Measurements from ENCODE around the gene NT5C2. TPM values are rescaled to one million over a fixed set of nuclear protein-coding genes. Genes with fewer than 3 reads are reported as not detected.
"Not testable (repeated sequence)": the region's sequence is repeated elsewhere in the genome, so short reads cannot be mapped to it uniquely, and the experiment has no call there.

NT5C2 gene
- total RNA-seq, 1 donor from 2014 or later: 86.4 TPM

DNA sequence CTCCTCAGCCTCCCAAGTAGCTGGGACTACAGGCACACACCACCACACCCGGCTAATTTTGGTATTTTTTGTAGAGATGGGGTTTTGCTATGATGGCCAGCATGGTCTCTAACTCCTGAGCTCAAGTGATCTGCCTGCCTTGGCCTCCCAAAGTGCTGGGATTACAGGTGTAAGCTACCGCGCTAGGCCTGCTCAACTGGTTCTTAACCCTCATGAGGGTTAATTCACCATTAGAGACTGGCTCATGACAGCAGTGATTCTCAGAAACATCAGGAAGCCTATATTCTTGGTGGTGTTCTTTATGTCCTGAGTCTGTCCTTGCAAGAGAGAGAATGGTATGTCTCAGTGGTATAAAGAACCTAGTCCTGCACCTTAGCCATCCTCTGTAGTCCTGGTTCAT lies 10.4 kb upstream of the NT5C2 start:
- FAIRE-seq: no peak
- DNase-seq (ENCODE audit: low spot score in 2 of 2): no peak

DNA sequence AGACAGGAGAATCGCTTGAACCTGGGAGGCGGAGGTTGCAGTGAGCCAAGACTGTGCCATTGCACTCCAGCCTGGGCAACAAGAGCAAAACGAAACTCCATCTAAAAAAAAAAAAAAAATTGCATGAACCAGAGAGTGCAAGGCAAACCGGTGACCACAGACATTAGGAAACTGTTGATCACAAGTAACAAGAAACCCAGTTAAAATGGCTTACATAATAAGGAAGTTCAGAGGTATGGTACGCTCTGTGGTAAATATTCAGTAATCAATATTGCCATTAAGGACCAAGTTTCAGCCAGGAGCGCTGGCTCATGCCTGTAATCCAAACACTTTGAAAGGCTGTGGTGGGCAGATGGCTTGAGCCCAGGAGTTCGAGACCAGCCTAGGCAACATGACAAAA lies 9.2 kb upstream of the NT5C2 start:
- DNase-seq (ENCODE audit: low spot score in 2 of 2): no peak
- no peak for FAIRE-seq

DNA sequence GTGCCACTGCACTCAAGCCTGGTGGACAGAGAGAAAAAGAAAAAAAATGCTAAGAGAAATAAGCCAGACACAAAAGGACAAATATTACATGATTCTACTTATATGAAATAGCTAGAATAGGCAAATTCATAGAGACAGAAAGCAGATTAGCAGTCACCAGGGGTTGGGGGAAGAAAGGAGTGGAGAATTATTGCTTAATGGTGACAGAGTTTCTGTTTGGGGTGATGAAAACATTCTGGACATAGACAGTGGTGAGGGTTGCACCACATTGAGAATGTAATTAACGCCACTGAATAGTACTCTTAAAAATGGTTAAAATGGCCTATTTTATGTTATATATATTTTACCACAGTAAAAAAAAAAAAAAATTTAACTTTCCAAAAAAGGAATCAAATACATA lies 6.4 kb upstream of the NT5C2 start:
- DNase-seq (ENCODE audit: low spot score in 2 of 2): no peak

DNA sequence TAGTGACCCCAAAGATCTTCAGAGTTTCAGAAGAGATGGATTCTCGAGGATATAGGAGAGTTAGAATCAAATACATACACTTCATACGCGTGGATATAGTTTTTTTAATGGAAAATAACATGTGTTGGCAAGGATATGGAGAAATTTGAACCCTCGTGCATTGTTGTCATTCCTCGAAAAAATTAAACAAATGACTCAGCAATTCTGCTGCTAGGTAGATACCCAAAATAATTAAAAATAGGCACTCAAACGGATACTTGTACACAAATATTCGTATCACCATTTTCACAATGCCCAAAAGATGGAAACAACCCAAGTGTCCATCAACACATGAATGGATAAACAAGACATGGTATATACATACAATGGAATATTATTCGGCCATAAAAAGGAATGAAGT lies 5.6 kb upstream of the NT5C2 start:
- no peak for DNase-seq (ENCODE audit: low spot score in 2 of 2)
- FAIRE-seq: no peak

More for the DNA sequence above, 6.4 kb upstream of the NT5C2 start:
- FAIRE-seq: no peak

DNA sequence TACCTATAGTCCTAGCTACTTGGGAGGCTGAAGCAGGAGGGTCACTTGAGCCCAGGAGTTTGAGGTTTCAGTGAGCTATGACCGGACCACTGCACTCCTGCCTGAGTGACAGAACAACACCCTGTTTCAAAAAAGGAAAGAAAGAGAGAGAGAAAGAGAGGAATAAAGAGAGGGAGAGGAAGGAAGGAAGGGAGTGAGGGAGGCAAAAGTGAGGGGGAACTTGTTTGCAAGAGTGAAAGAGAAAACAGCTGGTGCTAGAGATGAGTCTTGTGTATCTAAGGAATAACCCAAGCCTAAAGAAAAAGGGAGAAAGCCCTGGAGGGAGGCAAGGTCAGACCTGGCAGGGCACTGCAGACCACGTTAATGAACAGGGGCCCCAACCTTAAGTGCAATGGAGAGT lies 4.8 kb upstream of the NT5C2 start:
- DNase-seq (ENCODE audit: low spot score in 2 of 2): no peak

DNA sequence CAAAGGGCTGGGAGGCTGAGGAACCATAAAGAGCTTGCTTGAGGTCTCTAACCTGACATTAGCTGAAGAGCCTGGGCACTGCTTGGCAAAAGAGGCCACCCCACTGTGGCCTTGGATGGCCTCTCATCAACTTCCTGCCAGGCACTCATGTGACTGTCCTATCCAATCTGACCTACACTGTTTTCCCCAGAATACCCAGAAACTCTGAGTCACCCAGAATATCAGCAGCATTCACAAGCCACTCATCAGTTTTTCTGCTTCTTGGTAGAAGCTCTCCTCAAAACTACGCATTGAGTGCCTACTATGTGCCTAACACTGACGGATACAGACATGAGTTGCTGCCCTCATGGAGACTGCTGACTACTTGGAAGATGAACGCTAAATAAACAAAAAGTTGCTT lies 4.1 kb upstream of the NT5C2 start:
- FAIRE-seq (no peak), DNase-seq (ENCODE audit: low spot score in 2 of 2) (peak in 1 of 2 donors; percentile 44)

More for the DNA sequence above, 4.8 kb upstream of the NT5C2 start:
- FAIRE-seq: no peak

DNA sequence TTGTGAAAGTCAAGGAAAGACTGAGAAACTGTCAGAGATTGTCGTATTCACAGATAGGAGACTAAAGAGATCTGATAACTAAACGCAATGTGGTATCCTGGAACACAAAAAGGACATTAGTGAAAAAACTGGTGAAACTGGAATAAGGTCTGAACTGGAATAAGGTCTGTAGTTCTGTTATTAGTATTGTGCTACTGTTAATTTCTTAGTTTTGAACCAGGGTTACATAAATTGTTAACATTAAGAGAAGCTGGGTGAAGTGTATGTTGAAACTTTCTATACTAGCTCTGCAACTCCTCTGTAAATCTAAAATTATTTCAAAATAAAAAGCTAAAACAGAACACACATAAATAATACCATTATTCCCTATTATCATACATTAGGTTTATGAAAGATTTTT lies 3.4 kb upstream of the NT5C2 start:
- FAIRE-seq: no peak
- DNase-seq (ENCODE audit: low spot score in 2 of 2): no peak

DNA sequence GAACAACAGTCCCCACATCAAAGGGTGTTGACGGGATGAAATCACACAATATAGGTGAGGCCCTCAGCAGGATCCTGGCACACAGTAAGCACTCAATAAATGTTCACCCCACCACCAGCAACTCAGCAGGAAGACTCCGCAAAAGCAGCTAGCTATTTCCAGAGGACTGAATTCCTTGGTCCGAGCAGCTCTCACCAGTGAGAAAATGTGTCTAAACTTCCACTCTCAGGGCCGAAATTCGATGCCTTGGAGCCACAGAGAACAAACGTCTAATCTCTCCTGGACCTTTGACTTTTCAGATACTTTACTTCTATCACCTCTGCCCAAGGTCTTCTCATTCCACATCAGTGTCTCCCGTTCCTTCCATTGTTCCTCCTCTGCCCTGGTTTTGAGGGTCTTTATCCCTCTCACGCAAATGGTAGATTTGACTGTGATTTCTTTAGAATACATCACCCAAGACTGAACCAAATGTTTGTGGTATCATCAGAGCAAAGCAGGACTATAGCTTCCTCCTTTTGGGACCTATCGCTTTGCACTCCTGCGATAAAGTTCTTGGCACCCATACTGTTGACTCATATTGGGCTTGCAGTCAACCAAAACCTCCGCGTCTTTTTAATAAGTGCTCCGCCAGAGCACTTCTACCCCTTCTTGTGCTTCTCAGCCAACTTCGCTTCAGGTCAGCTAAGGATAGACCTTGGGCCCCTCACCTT lies 903 bp upstream of the NT5C2 start:
- no peak for DNase-seq (ENCODE audit: low spot score in 2 of 2)
- FAIRE-seq: no peak

DNA sequence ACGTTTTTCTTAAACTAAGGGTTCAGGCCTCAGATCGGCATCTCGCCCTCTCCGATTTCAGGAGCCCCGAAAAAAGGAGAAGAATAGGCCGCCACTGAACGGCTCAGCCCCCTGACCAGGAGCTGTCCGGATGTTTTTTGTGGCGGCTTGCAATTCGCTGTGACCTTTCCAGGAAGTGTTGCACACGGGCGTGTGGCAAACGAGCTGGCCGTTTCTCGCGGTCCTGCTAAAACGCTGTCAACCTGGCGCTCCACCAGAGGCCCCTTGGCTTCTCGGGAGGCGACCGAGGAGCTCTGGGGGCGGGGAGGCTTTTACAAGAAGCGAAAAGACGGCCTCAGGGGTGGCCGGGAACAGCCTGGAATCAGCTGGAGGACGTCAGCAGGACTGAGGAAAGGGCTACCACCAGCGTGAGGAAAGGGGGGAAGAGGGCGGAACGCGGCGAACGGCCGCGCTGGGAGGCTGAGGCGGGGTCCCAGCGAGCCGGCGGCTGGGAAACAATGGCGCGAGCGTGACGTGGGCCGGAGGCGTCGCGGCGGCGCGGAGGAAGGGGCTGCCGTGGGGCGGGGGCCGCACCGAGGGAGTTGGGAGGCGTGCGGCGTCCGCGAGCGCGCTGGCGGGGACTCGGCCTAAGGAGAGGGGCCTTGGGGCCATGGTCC lies 493 bp downstream of the NT5C2 start:
- peak; percentile 46 to 47 for DNase-seq (ENCODE audit: low spot score in 2 of 2)
- no peak for FAIRE-seq

DNA sequence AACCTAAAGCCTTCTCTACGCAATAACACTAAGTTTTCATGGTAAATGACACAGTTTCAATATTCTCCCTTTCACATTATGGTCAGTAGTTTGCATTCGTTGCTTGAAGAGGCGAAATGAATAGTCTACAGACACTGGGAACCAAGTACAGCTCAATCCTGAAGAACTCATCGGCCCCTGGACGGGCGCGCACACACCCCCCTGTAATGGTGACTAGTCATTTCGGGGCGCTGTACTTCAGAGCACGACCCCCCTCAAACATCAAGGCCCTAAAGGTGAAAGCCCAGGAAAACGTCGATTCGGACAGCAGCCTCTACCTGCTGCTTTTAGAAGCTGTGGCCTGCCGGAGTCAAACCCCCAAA lies 1.0 kb downstream of the NT5C2 start:
- FAIRE-seq: no peak
- DNase-seq (ENCODE audit: low spot score in 2 of 2): no peak

DNA sequence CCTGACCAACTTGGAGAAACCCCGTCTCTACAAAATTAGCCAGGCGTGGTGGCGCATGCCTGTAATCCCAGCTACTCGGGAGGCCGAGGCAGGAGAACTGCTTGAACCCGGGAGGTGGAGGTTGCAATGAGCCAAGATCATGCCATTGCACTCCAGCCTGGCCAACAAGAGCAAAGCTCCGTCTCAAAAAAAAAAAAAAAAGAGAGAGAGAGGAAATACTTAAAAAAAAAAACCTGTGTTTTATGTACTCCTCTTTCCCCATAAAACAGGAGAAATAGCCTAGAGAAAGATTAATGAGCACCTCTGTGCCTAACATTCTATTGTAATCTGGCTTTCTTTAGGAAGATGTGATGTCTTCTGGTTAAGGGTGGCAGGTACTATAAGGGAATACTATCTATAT lies 1.9 kb downstream of the NT5C2 start:
- DNase-seq (ENCODE audit: low spot score in 2 of 2); FAIRE-seq: not testable (repeated sequence)

DNA sequence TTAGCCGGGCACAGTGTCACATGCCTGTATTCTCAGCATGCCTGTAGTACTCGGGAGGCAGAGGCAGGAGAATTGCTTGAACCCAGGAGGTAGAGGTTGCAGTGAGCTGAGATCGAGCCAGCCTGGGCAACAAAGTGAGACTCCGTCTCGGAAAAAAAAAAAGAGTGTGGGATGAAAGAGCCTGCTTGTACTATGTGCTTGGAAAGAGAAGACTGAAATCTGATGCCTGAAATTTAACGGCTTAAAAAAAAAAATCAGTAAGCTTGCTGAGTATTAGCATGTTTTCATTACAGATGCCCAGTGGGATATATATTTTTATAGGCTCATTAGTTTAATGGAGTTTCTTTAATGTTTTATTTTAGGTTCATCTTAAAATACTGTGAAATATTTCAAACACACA lies 4.2 kb downstream of the NT5C2 start:
- FAIRE-seq: no peak

DNA sequence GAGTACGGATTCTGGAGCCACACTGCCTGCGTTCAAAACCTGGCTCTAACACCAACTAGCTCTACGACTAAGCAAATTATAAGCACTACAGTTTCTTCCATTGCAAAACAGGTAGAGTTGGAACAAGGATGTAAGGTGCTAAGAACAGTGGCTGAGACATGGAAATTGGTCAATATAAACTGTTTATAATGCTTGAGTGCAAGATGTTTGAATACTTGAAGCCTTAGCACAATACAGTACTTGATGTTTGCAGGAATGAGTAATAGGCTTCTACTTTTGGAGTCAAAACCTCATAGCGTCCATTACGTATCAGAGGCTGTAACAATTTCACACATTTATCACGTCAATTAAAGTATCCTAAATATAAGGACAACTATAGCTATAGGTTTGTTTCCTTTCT lies 6.9 kb downstream of the NT5C2 start:
- DNase-seq (ENCODE audit: low spot score in 2 of 2): no peak

More for the DNA sequence above, 4.2 kb downstream of the NT5C2 start:
- no peak for DNase-seq (ENCODE audit: low spot score in 2 of 2)

DNA sequence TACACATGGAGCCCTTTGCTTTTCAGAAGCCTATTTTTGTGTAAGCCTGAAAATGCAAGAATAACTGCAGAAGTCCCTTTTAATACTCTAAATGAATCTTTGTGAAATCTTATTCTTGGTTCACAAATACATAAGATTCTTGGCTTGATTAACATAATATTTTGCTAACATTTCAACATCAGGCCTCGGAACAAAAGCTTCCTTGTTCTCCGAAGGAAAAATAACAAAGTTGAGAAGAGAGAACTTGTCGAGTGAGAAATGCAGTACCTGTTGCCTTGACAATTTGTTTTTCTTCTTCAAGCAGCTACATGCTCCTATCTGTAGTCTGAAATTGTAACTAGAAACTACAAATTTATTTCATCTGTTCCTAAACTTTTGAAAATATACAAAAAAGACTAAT lies 8.5 kb downstream of the NT5C2 start:
- DNase-seq (ENCODE audit: low spot score in 2 of 2) (no peak), FAIRE-seq (no peak)

More for the DNA sequence above, 6.9 kb downstream of the NT5C2 start:
- FAIRE-seq: no peak

DNA sequence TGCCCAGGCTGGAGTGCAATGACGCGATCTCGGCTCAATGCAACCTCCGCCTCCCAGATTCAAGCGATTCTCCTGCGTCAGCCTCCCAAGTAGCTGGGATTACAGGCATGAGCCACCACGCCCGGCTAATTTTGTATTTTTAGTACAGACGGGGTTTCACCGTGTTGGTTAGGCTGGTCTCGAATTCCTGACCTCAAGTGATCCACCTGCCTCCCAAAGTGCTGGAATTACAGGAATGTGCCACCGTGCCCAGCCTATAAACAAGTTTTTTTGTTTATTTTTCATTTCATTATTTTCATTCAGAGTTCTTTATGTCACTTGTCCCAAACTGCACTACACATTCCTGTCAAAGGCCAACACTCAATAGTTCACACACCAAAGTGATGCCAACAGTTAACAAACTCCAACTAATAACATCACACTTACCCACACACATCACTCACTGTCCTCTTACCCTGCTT lies 9.1 kb downstream of the NT5C2 start:
- DNase-seq (ENCODE audit: low spot score in 2 of 2); FAIRE-seq: not testable (repeated sequence)

DNA sequence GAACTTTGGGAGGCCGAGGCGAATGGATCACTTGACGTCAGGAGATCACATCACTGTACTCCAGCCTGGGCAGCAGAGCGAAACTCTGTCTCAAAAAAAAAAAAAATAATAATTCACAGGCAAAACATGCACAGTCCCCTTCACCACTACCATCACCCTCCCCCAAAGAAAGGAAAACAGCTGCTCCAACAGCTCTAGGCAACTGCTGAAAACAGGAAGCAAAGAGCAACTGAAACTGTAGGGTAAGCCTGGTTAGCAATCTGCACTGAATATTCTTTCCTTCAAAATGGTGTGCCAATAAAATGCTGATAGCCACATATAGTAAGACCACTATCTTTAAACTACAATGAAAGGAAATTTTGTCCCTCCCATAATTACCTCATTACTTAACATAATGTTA lies 11.8 kb downstream of the NT5C2 start:
- DNase-seq (ENCODE audit: low spot score in 2 of 2): no peak
- FAIRE-seq: no peak

DNA sequence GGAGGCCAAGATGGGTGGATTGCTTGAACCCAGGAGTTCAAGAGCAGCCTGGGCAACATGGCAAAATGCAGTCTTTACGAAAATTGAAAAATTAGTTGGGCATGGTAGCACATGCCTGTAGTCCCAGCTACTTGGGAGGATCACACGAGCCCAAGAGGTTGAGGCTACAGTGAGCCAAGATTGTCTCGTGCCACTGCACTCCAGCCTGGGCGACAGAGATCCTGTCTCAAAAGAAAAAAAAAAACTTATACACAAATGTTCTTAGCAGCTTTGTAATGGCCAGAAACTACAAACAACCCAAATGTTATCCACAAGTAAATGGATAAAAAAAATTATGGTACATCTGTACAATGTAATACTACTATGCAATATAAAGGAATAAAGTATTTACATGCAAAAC lies 12.6 kb downstream of the NT5C2 start:
- FAIRE-seq (no peak), DNase-seq (ENCODE audit: low spot score in 2 of 2) (no peak)

DNA sequence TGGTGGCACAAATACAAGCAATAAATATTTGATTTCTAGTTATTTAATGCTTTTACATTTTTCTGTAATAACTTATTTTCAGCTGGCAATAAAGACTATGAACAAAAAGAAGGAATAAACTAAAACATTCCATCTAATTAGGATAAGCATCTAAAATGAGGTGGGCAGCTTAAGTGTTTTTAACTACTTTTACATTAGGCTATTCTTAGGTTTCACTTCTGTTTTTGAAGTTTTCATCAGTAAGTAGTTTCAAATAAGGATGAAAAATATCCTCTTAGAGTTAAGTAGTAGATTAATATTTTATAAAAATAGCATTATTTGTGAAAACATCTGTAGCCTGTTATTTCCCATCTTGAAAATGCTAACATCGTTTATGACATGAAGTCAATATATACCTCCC lies 15.9 kb downstream of the NT5C2 start:
- no peak for FAIRE-seq
- no peak for DNase-seq (ENCODE audit: low spot score in 2 of 2)

DNA sequence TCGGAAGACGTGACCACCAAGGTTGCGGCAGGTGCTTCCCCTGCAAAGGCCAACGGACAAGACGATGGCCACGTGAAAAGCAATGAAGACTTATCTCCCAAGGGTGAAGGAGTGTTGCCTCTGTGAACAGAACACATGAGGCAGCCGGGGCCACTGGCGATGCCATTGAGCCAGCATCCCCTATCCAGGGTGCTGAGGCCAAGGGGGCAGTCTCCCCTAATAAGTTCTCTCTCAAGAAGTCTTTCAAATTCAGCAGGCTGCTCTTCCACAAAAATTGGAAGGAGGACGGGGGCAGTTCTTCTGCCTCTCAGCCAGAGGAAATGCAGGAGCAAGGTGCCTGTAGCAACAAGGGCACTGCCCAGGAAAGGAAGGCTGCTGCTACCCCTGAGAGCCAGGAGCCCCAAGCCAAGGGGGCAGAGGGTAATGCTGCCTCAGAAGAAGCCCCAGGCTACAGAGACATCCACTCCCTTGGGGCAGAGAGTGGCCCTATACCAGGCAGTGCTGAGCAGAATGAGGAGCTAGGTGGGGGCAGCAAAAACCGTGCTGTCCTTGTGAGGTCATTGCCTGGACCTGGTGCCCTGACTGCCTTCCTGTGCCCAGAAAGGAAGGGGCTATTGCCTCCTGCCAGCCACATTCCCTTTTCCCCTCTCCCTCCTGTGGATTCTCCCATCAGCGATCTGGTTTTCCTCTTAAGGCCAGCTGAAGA lies 17.3 kb downstream of the NT5C2 start:
- DNase-seq (ENCODE audit: low spot score in 2 of 2): no peak
- FAIRE-seq: no peak

DNA sequence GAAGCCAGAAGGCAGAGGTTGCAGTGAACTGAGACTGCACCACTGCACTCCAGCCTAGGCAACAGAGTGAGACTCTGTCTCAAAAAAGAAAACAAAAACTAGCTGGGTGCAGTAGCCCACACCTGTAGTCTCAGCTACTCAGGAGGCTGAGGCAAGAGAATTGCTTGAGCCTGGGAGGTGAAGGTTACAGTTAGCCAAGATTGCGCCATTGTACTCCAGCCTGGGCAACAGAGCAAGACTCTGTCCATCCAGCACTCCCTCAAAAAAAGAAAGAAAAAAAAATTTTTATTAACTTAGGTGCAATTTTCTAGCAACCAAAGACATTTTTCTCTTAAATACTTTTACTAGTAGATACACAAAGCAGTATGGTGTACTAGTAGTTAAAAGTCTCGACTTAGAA lies 18.7 kb downstream of the NT5C2 start:
- DNase-seq (ENCODE audit: low spot score in 2 of 2); FAIRE-seq: not testable (repeated sequence)

DNA sequence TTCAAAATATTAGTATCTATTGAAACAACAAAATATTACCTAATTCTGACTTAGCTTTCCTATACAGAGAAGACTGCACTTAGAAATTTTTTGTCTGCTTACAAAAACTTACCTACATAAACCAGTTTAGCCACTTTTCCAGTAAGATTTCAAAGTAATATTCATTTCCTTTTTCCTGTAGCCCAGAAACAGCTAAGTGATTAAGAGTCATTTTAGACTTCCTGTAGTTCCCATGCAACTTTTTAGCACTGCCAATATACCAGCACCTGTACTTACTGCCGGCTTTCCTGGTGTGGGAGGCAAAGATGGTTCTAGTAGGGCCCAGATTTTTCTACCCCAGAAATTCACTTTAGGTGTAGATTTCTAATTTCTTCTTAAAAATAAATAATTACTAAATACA lies 21.8 kb downstream of the NT5C2 start:
- DNase-seq (ENCODE audit: low spot score in 2 of 2): no peak

DNA sequence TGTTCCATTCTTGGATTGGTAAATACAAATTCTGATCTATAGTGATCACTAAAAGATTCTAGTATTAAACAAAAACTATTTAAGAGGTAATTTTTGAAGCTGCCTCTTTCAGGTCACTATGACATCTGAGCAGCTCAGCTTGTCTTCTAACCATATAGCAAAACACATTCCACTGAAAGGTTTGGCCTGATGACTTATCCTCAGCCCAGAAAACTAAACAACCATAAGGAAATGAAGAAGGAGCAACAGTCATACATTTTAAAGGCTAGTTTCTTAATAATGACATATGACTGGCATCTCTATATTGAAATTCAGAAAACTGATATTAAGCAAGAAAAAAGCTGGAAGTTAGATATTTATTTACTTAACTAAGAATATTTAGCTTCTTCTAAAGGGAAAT lies 24.6 kb downstream of the NT5C2 start:
- no peak for FAIRE-seq

More for the DNA sequence above, 21.8 kb downstream of the NT5C2 start:
- no peak for FAIRE-seq

More for the DNA sequence above, 24.6 kb downstream of the NT5C2 start:
- DNase-seq (ENCODE audit: low spot score in 2 of 2): no peak
